Activated T-helper 9 cell treated with anti-CD3 and anti-CD28 coated beads, Interleukin-2, amount 50 U/mL, for 16 hours (primary cell): ENCODE measurements around the gene PCDHA1.

Experiments used
- DNase-seq: peaks from one replicate; pipeline ENCODE4 v3.0.0-alpha.2; 2020; ENCODE audit warnings: low read depth

Gene PCDHA1

DNA sequence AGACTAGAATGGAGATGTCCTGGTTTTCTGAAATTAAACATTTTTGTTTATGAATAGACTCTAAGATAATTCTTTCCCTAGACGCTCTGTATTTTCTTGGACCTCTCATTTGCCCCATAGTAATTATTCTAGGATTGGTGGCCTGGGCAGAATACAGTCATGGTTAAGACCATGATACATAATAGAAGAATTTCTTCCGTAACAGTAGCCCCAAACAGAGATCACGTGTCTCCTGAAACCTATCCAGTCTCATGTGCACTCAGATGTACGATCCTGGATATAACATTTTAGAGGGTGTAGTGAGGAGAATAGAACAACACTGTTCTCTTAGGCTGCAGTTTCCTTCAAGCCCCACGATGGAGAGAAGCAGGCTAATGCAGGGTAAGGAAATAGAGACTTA is 202.7 kb downstream of the PCDHA1 start:
- no peak for DNase-seq

DNA sequence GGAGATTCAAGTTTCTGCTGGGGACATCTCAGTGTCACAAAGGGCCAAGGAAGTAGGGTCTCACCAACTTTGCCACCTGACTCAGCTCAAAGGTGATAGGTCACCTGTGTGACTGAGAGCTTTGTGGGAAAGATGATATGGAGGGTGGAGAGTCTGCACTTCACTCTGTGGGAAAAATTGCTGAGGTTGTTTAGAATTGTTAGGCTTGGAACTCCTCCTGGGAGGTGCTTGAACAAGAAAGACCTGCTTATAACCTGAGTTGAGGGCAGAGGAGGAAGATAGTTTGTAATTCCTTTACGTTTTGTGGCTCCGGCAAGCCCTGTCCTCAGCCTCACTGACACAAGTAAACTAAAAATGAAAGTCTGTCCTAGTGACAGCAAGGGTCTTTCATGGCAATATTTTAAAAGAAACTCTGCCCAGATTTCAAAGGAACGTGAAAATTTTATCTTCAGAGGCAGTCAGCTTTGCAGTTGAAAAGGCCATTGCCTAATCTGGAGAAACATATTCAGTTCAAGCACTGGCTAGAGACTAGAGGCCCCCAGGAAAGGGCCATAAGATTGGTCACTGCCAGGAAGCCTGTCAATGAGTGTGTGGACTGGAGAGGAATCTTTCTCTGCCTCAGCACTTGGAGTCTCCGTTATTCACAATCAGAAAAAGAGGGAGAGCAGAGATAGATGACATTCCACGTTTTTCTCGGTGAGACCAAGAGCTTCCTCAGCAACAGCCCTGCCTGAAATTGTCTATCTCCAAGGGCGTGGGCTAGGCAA is 203.5 kb downstream of the PCDHA1 start:
- DNase-seq = no peak

DNA sequence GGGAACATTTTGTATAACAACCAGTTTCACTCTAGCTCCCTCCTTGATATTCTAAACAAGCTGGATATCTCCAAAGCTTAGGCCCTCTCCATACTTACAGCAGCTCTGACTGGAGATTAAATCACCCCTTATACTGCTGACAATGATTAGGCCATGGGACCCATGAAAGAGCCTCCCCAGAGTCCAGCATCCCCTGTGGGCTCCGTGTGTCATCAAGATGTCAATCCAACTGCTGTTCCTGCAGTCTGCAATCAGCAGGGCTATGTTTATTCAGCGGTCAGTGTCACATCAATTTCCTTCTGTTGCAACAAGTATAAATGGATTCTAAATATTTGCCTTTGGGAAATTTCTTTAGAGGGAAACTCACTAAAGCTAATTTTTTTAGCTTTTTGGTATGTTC is 206.9 kb downstream of the PCDHA1 start:
- DNase-seq = no peak

DNA sequence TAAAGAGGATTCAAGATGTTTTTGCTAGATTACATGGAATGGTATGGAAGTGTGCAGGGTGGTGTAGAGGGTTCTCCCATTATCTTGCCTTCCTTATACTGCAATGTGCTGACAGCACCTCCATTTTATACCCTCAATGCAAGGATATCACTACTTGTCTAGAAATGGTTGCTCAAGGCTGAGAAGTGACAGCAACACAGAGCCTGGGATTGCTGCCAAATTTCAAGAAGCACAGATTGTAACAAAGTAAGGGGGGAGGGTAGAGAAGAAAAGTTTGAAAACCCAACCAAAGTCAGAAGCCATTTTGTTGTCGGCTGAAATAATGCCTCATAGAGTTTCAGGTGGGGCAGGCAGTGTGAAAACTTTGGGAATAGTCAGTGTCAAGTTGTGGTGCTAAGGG is 210.1 kb downstream of the PCDHA1 start:
- DNase-seq = no peak

DNA sequence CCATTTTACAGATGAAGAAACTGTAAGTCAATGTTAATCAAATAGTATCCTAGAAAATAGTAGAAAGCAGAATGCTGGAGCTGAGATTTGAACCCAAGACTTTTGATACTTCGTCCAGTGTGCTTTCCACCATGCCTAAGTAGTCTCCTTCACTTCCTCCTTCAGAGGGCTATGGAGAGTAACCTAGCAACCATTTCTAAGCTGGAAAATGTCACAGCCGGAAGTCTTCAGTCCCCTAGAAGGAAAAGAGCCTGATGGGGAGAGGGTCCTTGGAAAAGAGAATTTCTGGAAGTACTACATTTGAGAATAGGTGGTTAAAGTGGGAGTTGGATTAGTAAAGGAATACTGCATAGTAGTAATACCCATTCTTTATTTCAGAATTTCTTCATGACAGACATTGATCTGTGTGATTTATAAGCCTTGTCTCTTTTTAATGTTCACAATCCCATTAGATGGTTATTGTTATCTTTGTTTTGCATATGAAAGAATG is 213.0 kb downstream of the PCDHA1 start:
- no peak for DNase-seq

DNA sequence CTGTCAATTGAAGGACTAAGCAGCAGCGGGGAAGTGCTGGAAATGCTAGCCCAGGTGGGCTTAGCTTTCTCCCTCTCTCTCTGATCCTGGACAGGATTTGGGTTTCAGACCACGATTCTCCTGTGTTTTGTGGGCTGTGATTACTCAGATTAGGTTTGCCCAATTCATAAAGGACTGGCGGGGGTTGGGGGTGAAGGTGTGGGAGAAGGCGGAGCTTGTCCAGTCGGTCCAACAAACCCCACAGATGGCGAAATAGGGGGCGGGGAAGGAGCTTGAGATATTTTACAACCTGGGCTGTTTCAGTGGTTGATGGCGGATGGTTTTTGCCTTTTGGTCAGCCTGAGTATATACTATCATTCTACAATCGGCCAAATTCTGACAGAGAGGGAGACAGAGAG is 215.5 kb downstream of the PCDHA1 start:
- DNase-seq = no peak

DNA sequence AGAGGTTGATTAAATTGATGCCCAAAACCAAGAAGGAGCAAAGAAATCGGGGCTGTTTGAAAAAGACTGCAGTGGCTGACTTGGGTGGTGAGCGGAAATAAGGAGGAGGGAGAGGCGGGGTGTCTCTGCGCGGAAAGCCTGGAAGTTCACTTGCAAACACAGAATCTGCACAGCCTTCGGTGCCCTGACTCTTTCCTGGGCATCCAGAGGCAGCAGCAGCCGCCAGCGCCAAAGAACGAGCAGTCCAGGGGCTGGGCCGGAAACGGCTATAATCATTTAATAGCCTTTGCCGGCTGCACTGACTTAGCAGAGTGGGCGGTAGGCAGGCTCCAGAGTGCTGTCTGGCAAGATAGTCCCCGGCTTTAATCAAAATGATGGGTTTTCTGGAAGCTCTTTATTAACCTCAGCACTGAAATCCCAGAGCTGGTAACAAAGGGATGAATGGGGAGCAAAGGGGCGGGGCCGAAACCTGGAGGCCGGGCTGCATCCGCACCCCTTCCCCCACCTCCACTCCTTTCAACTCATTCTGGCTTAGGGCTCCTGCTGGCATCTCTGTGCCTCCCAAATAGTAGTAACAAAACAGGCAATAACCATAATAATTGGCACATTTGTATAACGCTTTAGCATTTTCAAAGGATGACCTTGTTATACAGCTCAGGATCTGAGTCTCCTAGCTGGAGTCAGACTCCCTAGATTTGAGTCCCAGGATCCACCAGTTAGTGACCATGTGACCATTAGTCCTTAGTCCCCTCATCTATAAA is 216.1 kb downstream of the PCDHA1 start:
- no peak for DNase-seq

DNA sequence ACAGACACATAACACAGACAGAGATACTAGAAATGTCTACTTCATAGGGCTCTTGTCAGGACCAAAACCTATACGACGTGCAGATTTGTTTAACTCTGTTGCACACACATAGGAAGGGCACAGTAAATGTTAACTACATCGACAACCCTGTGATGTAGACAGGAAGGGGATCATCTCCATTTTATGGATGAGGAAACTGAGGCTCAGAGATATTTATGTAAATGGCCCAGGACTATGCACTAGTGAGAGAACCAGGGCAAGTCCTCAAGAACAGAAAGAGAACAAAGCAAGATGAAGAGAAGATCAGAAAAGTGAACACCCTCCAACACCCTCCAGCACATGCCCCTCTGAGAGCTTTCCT is 216.6 kb downstream of the PCDHA1 start:
- no peak for DNase-seq

DNA sequence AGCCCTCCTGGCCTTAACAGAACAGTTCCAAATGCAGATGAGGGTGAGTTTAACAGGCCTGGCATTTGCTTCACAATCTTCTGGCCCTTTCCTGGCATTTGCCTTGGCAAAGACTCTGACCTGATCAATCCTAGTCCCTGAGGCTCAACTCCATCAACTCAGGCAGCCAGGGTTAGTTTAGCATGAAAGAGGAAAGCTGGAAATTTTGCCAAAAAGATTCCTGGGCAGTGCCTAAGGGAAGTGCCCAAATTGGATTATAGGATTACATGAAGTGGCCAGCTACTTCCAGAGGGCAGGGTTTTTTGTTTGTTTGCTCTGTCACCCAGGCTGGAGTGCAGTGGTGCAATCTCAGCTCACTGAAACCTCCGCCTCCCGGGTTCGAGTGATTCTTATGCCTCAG is 217.1 kb downstream of the PCDHA1 start:
- no peak for DNase-seq

DNA sequence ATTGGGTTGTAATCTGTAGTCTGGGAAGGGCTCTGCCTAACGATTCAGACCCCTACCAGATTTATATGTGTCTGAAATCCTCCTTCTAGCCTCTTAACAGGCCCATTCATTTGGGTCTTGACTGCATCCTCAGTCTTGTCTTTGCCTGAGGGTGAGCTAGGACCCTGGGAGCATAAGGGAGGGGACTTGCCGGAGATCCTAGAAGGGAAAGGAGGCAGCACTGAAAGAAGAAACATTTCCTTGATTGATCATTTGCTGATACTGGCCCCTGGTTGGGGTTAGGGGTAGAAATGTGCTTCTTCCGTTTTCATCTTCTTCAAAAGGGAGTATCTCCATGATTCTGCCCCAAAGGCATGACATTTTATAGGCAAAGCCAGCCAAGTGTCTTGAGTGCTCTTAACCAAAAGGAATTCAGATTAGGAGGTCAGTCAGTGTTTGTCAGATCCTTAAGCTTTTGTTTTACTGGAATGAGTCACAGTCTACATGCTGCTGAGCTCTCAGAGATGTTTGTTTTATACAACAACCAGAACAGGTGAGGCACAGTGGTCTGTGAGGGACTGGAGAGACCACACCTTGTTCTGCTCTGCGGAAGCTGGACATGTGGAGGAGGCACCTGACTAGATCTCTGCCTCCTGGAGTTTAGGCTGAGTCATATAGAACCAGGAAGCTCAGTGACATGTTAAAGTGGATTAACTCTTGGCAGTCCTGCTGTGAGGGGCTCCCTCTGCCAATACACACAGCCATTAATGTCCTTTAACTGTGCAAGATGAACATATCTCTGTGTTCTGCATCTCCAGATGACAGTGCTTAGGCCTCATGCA is 218.1 kb downstream of the PCDHA1 start:
- DNase-seq = no peak

DNA sequence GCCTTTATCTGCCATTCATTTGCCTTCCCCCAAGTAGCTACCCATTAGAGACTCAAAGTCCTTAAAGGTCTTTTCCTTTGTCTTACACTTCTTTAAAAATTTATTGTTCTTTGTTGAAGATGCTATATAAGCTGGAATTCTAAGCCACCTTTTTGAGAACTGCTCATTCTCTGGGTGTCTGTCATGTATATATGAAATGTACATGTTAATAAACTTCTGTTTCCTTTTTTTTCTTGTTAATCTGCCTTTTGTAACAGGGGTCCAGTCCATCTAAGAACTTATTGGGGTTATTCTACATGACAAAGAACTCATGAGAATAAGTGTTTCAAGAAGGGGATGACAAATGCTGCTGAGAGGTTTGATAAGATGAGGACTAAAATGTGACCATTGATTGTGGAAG is 221.9 kb downstream of the PCDHA1 start:
- no peak for DNase-seq

DNA sequence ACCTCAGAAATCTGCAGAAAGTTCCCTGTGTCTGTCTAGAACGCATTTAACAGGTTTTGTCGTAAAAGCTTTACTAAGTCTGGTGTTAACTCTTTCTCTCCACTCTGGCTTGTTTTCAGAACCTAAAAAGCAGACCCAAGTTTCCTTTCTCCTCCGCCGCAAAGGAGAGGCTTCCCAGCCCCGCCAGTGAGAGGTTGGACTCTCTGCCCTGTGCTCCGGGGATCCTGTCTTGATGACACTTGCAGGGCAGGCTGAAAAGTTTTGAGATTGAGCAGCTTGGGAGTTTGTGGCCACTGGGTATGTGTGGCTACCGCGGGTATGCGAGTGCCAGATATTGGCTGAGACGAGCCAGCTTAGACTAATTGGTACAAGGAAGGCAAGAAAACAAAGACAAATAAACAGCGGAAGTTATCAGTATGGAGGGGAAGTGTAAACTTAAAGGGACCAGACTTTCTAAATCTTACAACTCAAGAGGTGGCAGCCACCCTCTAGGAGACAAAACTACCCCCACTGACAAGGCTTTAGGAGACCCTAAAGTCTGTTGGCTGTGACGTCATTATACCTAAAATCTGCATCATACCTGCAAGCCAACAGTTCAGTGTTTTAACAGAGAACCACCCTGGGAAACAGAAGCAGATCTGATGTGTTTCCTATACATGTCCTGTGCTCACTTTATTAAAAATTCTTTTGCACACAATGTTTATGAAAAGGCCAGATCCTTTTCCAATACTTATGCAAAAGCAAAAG is 224.3 kb downstream of the PCDHA1 start:
- no peak for DNase-seq

DNA sequence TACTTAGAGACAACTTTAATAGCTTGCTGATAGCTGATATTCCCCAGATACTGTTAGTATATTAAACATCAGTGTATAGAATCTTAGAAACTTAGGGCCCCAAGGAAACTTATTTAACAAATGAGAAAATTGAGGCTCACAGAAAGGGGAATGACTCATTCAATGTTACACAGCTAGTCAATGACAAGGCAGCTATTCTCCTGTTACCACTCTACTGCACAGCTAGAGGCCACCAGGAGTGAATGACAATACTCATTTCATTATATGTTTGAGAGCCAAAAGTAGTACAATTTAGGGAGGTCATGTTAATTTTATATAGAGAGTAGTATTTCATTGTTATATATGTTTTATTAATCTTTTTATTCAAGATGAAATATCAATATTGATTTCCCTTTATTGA is 232.0 kb downstream of the PCDHA1 start:
- DNase-seq = no peak

DNA sequence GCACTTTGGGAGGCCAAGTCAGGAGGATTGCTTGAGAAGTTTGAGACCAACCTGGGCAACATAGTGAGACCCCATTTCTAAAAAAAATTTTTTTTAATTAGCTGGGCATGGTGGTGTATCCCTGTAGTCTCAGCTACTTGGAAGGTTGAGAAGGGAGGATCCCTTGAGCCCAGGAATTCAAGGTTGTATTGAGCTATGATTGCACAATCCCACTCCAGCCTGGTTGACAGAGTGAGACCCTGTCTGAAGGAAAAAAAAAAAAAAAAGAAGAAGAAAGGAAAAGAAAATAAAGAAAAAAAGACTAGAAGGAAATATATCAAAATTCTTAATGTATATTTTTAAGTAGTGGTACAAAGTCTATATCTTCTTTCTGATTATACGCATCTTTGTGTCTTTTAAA is 236.4 kb downstream of the PCDHA1 start:
- DNase-seq = no peak

DNA sequence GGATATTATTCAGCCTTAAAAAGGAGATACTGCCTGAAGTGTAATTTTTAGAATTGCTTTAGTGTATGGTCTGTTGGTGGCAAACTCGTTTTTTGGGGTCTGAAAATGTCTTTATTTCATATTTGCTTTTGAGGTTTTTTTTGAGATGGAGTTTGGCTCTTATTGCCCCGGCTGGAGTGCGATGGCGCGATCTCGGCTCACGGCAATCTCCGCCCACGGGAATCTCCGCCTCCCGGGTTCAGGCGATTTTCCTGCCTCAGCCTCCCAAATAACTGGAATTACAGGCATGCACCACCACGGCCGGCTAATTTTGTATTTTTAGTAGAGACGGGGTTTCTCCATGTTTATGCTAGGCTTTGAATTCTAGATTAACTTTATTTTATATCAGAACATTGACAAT is 245.1 kb downstream of the PCDHA1 start:
- no peak for DNase-seq

DNA sequence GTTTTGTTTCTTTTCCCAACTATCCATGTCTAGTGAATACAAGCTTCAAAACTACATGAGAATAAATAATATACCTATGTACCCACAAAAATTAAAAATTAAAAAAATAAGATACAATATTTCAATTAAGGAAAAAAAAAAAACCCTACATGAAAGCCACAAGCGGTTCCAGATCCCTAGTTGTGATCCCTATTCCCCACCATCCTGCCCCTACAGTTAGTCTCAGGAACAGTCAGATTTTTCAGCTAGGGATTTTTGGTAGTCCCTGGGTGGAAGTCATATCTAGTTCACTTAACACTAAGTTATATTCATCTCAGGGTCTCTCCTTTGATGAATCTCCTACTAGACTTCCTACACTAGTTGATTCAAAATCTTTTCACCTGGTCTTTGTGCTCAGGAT is 246.7 kb downstream of the PCDHA1 start:
- DNase-seq = no peak

DNA sequence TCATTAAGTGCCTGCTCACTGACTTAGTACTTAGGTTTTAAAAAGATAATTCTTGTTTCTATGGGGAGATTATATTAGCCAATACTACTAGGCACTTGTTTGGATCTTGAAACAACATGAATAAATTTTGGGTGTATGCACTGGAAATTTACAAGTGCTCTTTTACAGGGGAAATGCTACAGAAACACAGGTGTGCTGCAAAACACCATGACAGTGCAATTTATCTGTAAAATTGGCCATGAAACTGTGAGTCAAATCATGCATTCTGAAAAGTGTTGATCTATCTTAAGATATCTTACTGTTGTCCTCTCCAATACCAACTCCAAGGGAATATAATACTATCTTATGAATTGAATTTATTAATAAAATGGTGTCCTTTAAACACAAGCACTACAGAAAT is 253.1 kb downstream of the PCDHA1 start:
- DNase-seq = no peak

DNA sequence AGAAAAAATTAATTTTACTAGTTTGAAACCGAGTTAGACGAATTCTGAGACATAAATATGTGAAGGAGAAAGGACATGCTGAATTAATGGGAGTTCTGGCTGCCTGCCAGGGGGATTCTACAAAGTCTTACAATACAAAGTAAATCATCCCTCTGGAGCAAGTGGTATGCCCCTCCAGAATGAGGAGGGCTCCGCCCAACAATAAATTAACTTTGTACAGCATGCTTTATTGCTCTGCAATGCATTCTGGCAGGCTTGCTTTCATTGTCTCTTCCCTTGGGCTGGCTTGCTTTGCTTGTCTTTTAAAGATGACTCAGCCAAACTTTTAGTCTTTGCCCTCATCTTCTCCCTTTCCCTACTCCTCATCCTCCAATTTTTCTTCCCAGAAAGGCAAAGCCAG is 253.6 kb downstream of the PCDHA1 start:
- DNase-seq = no peak

DNA sequence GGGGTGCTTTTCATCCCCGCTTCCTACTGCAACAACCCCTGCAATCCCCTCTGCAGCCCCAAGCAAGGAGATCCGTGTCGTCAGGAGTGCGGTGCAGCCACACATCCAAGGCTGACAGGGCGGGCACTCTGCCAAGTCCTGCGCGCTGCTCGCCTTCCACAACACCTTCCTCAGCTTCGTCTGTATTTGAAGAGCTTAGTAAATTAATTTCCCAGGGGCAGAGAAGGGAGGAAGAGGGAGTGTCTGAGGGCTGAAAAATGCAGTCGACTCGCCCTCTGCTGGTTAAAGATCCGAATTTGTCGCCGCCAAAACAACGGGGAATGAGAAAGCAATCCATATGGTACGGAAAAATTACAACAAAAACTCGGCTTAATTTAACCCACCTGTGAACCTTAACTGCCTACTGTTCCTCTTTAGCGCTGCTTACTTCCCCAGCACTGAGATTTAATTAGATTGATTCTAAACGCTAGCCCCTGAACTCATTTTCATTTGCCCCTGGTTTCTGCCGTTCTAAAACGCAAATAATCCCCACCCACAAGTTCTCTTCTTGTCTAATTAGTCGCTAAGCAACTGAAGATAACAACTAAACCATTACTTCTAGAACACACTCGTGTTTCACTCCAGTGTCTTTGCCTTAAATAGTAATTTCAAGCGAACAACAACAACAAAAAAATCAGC is 254.3 kb downstream of the PCDHA1 start:
- no peak for DNase-seq

DNA sequence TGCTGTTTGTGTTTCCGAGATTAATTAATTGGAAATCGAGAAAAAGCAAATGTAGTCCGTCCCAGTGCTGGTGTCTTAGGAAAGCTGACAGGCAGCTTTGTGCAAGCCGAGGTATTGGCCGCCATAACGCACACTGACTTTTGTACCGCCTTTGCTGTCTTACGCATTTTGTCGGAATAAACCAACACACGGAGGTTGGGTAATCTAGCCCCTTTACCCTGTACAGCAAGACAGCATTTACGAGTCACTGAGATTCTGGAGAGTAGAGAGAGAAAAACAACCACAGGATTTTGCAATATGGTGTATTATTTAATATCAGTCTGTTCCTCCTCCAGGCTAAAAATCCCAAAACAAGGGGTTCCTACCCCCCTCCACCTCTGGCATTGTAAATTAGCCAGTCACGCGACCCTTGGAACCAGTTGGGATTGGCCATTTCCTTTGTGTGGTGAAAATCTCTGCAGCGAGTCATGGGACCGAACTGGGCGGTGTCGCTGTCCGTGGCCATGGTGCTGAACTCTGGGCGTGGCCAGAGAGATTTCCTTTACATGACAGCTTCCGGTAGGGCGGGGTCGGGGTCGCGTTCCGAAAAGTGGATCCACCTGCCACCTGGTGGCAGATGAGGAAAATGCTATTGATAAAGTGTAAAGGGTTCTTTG is 255.0 kb downstream of the PCDHA1 start:
- DNase-seq = peak; percentile 24

DNA sequence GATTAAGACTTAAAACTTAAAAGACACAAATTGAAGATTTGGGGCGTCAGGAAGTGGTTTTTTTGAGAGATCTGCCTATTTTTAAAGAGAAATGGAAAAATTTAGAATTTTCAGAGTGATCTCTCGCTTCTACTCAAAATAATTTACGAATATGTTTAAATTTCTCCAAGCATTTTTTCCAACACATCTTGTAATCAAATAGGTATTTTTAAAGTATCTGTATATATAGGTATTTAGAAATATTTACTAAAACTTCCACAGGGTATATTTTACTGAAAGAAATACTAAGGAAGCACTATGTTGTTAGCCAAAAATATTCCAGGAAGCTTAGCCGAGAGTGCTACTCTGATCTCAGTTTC is 255.5 kb downstream of the PCDHA1 start:
- DNase-seq = no peak
